HL-60 (cell line): ENCODE results near the gene ZBTB25.

Experiments used
- DNase-seq, 2 experiments: peaks; one replicate each; pipeline ENCODE4 v3.0.0-alpha.2; 2010 to 2020; ENCODE audit warnings: low read depth in 1 of 2, low spot score in 1 of 2
- H3K27ac ChIP-seq: fragments of 250-450 bp; sonication (Bioruptor Pico); replicated peaks from 2 replicates; pipeline ENCODE4 v1.5.1; 2020; ENCODE audit warnings: mild to moderate bottlenecking, moderate library complexity
- H3K27me3 ChIP-seq: fragments of 250-450 bp; sonication (Bioruptor Pico); 2 replicates; pipeline ENCODE4 v1.5.1; 2021; ENCODE audit warnings: mild to moderate bottlenecking, moderate library complexity; ENCODE audit not compliant: insufficient read depth, poor library complexity, severe bottlenecking
- H3K4me3 ChIP-seq: replicated peaks from 2 replicates; pipeline ENCODE4 v1.5.1; 2011; ENCODE audit warnings: mild to moderate bottlenecking, control low read depth, low read length; ENCODE audit not compliant: insufficient read depth
- GABPA ChIP-seq: IDR thresholded peaks from 2 replicates; pipeline ENCODE4 v1.6.1; 2012; ENCODE audit warnings: low read depth
- POLR2AphosphoS5 ChIP-seq: IDR thresholded peaks from 2 replicates; pipeline ENCODE4 v1.6.1; 2012; ENCODE audit warnings: low read depth
- SPI1 ChIP-seq: IDR thresholded peaks from 2 replicates; pipeline ENCODE4 v1.6.1; 2012; ENCODE audit warnings: low read depth, mild to moderate bottlenecking, borderline replicate concordance
- TF ChIP-seq, protein P1 (sequence below): IDR thresholded peaks from one replicate; pipeline ENCODE4 v1.5.1; 2011; ENCODE audit warnings: low read length, control low read depth, inconsistent platforms; ENCODE audit not compliant: insufficient read depth
- TF ChIP-seq, protein P2 (sequence below): IDR thresholded peaks from 2 replicates; pipeline ENCODE4 v1.6.1; 2012; ENCODE audit warnings: low read depth; ENCODE audit not compliant: insufficient replicate concordance

The ZBTB25 gene

DNA sequence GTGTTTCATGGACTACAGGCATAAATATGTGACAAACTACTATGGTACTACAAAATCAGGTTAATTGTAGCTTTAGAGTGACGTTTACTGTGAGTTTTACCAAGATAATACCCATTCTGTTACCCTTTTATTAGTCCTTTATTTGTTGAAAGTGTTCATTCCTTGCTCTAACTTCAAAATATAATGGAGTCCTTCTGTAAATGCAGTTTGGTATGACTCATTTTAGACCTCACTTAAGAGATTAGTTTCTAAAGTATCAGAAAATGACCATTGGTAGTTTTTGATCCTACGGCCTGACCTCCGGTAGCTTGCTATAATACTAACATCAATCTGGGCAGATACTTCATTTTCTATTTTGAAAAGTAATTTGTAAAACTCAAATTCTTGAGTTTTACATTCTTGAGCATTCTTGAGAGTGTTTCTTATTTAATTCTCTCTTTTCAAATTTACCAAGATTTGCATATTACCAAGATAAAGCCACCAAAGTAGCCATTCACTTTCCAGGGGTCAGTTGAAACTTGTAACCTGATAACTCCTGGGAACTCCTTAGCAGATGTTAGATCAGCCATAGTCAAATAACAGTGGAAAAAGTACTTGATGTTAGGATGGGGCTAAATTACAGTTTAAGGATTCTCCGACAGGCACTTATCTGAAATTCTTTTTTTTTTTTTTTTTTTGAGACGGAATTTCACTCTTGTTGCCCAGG, 41.1 kb upstream of the ZBTB25 start:
- H3K4me3 ChIP-seq, result no peak overlapping the region
- TF ChIP-seq SPI1 (no peak), POLR2AphosphoS5 (no peak), GABPA (no peak)
- TF ChIP-seq, protein P1, sequence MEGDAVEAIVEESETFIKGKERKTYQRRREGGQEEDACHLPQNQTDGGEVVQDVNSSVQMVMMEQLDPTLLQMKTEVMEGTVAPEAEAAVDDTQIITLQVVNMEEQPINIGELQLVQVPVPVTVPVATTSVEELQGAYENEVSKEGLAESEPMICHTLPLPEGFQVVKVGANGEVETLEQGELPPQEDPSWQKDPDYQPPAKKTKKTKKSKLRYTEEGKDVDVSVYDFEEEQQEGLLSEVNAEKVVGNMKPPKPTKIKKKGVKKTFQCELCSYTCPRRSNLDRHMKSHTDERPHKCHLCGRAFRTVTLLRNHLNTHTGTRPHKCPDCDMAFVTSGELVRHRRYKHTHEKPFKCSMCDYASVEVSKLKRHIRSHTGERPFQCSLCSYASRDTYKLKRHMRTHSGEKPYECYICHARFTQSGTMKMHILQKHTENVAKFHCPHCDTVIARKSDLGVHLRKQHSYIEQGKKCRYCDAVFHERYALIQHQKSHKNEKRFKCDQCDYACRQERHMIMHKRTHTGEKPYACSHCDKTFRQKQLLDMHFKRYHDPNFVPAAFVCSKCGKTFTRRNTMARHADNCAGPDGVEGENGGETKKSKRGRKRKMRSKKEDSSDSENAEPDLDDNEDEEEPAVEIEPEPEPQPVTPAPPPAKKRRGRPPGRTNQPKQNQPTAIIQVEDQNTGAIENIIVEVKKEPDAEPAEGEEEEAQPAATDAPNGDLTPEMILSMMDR, result no peak
- TF ChIP-seq, protein P2, sequence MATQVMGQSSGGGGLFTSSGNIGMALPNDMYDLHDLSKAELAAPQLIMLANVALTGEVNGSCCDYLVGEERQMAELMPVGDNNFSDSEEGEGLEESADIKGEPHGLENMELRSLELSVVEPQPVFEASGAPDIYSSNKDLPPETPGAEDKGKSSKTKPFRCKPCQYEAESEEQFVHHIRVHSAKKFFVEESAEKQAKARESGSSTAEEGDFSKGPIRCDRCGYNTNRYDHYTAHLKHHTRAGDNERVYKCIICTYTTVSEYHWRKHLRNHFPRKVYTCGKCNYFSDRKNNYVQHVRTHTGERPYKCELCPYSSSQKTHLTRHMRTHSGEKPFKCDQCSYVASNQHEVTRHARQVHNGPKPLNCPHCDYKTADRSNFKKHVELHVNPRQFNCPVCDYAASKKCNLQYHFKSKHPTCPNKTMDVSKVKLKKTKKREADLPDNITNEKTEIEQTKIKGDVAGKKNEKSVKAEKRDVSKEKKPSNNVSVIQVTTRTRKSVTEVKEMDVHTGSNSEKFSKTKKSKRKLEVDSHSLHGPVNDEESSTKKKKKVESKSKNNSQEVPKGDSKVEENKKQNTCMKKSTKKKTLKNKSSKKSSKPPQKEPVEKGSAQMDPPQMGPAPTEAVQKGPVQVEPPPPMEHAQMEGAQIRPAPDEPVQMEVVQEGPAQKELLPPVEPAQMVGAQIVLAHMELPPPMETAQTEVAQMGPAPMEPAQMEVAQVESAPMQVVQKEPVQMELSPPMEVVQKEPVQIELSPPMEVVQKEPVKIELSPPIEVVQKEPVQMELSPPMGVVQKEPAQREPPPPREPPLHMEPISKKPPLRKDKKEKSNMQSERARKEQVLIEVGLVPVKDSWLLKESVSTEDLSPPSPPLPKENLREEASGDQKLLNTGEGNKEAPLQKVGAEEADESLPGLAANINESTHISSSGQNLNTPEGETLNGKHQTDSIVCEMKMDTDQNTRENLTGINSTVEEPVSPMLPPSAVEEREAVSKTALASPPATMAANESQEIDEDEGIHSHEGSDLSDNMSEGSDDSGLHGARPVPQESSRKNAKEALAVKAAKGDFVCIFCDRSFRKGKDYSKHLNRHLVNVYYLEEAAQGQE, result no peak

DNA sequence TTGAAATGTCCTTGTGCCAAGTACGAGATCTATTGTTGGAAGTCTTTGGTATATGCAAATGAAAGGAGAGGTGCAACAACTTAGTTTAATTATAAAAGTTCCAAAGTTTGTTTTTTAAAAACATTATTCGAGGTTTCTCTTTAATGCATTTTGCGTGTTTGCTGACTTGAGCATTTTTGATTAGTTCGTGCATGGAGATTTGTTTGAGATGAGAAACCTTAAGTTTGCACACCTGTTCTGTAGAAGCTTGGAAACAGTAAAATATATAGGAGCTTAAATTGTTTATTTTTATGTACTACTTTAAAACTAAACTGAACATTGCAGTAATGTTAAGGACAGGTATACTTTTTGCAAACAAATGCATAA, 39.2 kb upstream of the ZBTB25 start:
- Histone ChIP-seq H3K4me3 (no peak overlapping the region), H3K27ac (no peak overlapping the region), H3K27me3 (no peaks in the 10 kb centered on the region)
- TF ChIP-seq, protein P1, result no peak
- no peak for TF ChIP-seq POLR2AphosphoS5
- no peak for TF ChIP-seq GABPA
- no peak for TF ChIP-seq SPI1
- TF ChIP-seq, protein P2, result no peak
- no peak for DNase-seq

More for the DNA sequence above, 41.1 kb upstream of the ZBTB25 start:
- H3K27me3 ChIP-seq, result no peaks in the 10 kb centered on the region
- no peak overlapping the region for H3K27ac ChIP-seq
- DNase-seq, result no peak

DNA sequence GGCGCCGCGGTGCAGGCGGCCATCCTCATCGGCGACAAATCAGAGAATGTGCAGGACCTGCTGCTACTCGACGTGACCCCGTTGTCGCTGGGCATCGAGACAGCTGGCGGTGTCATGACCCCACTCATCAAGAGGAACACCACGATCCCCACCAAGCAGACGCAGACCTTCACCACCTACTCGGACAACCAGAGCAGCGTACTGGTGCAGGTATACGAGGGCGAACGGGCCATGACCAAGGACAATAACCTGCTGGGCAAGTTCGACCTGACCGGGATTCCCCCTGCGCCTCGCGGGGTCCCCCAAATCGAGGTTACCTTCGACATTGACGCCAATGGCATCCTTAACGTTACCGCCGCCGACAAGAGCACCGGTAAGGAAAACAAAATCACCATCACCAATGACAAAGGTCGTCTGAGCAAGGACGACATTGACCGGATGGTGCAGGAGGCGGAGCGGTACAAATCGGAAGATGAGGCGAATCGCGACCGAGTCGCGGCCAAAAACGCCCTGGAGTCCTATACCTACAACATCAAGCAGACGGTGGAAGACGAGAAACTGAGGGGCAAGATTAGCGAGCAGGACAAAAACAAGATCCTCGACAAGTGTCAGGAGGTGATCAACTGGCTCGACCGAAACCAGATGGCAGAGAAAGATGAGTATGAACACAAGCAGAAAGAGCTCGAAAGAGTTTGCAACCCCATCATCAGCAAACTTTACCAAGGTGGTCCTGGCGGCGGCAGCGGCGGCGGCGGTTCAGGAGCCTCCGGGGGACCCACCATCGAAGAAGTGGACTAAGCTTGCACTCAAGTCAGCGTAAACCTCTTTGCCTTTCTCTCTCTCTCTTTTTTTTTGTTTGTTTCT, 38.6 kb upstream of the ZBTB25 start:
- H3K4me3 ChIP-seq, result no peak overlapping the region
- DNase-seq, result no peak
- TF ChIP-seq, protein P2, result no peak
- TF ChIP-seq GABPA (no peak), SPI1 (no peak), POLR2AphosphoS5 (no peak)
- TF ChIP-seq, protein P1, result no peak
- no peak overlapping the region for H3K27ac ChIP-seq
- H3K27me3 ChIP-seq, result no peaks in the 10 kb centered on the region
